Loucy (cell line): ENCODE results near the gene AIMP1.

Source experiments
- CTCF ChIP-seq: fragments of 200-600 bp; sonication (generic); conservative IDR thresholded peaks from 2 replicates; pipeline ENCODE4 v1.5.1; 2014; ENCODE audit warnings: mild to moderate bottlenecking, antibody characterized with exemption, low read length
- EZH2phosphoT487 ChIP-seq: fragments of 200-600 bp; IDR thresholded peaks from 2 replicates; pipeline ENCODE4 v1.6.1; 2018; ENCODE audit warnings: antibody characterized with exemption, mild to moderate bottlenecking, moderate library complexity, borderline replicate concordance

GRCh38 chr4:106305435-106306055 lies 10.8 kb upstream of the AIMP1 start:
- TF ChIP-seq CTCF: no peak
- TF ChIP-seq EZH2phosphoT487: no peak
